H9 (cell line): ENCODE results near the gene ADAM30. TPM values are rescaled to one million over a fixed set of nuclear protein-coding genes. Genes with fewer than 3 reads are reported as not detected.

Experiments used
- DNase-seq: peaks from one replicate; pipeline ENCODE4 v3.0.0-alpha.2; 2017
- H2AFZ ChIP-seq: one replicate; pipeline ENCODE4 v1.6.1; 2013; ENCODE audit warnings: mild to moderate bottlenecking, low read length, control low read depth, moderate library complexity
- H2AK5ac ChIP-seq: 2 replicates; pipeline ENCODE4 v1.6.1; 2013; ENCODE audit warnings: low read length, control low read depth, mixed read lengths; ENCODE audit not compliant: insufficient read length
- H2BK120ac ChIP-seq: one replicate; pipeline ENCODE4 v1.6.1; 2013; ENCODE audit warnings: low read depth, mild to moderate bottlenecking, low read length, control low read depth, inconsistent platforms; ENCODE audit not compliant: poor library complexity, severe bottlenecking
- H2BK12ac ChIP-seq: 2 replicates; pipeline ENCODE4 v1.6.1; 2013; ENCODE audit warnings: low read length, control low read depth, mixed read lengths, low read depth; ENCODE audit not compliant: insufficient read length
- H2BK15ac ChIP-seq: 2 replicates; pipeline ENCODE4 v1.6.1; 2013; ENCODE audit warnings: low read depth, low read length, control low read depth
- H2BK20ac ChIP-seq: one replicate; pipeline ENCODE4 v1.6.1; 2013; ENCODE audit warnings: low read depth, mild to moderate bottlenecking, low read length, control low read depth, inconsistent platforms; ENCODE audit not compliant: poor library complexity, severe bottlenecking
- H2BK5ac ChIP-seq: 2 replicates; pipeline ENCODE4 v1.6.1; 2013; ENCODE audit warnings: low read length, control low read depth, mixed read lengths; ENCODE audit not compliant: insufficient read length
- H3K14ac ChIP-seq: 2 replicates; pipeline ENCODE4 v1.6.1; 2013; ENCODE audit warnings: low read length, control low read depth; ENCODE audit not compliant: insufficient read depth
- H3K18ac ChIP-seq: 2 replicates; pipeline ENCODE4 v1.6.1; 2013; ENCODE audit warnings: low read depth, mild to moderate bottlenecking, mixed read lengths, low read length, control low read depth; ENCODE audit not compliant: insufficient read length
- H3K23ac ChIP-seq: 2 replicates; pipeline ENCODE4 v1.6.1; 2013; ENCODE audit warnings: low read length, control low read depth, mixed read lengths, low read depth; ENCODE audit not compliant: insufficient read length
- H3K23me2 ChIP-seq: 2 replicates; pipeline ENCODE4 v1.6.1; 2013; ENCODE audit warnings: low read depth, mild to moderate bottlenecking, mixed read lengths, low read length, control low read depth; ENCODE audit not compliant: insufficient read length, poor library complexity, severe bottlenecking
- H3K27ac ChIP-seq: 2 replicates; pipeline ENCODE4 v1.5.1; 2013; ENCODE audit warnings: low read length, control low read depth, mixed read lengths, low read depth; ENCODE audit not compliant: insufficient read length
- H3K27me3 ChIP-seq: 2 replicates; pipeline ENCODE4 v1.6.1; 2013; ENCODE audit warnings: low read length, control low read depth, inconsistent platforms; ENCODE audit not compliant: insufficient read depth
- H3K4ac ChIP-seq: 2 replicates; pipeline ENCODE4 v1.6.1; 2013; ENCODE audit warnings: low read depth, mild to moderate bottlenecking, control low read depth, inconsistent platforms, low read length, moderate library complexity
- H3K4me1 ChIP-seq: 2 replicates; pipeline ENCODE4 v1.6.1; 2013; ENCODE audit warnings: low read length, control low read depth, inconsistent platforms; ENCODE audit not compliant: insufficient read depth
- H3K4me2 ChIP-seq: 2 replicates; pipeline ENCODE4 v1.6.1; 2013; ENCODE audit warnings: low read length, control low read depth, mixed read lengths; ENCODE audit not compliant: insufficient read length, insufficient read depth
- H3K56ac ChIP-seq: 2 replicates; pipeline ENCODE4 v1.6.1; 2013; ENCODE audit warnings: low read depth, mild to moderate bottlenecking, mixed read lengths, low read length, control low read depth; ENCODE audit not compliant: insufficient read length
- H3K79me1 ChIP-seq: 2 replicates; pipeline ENCODE4 v1.6.1; 2013; ENCODE audit warnings: low read depth, mild to moderate bottlenecking, moderate library complexity, low read length, control low read depth, inconsistent platforms; ENCODE audit not compliant: insufficient read depth, poor library complexity, severe bottlenecking
- H3K79me2 ChIP-seq: 2 replicates; pipeline ENCODE4 v1.6.1; 2013; ENCODE audit warnings: low read length, control low read depth, inconsistent platforms; ENCODE audit not compliant: insufficient read depth
- H3K9ac ChIP-seq: 2 replicates; pipeline ENCODE4 v1.6.1; 2013; ENCODE audit warnings: low read length, control low read depth, mixed read lengths; ENCODE audit not compliant: insufficient read length; ENCODE audit errors: extremely low read depth
- H3K9me3 ChIP-seq: one replicate; pipeline ENCODE4 v1.6.1; 2013; ENCODE audit warnings: low read depth, low read length, inconsistent platforms; ENCODE audit not compliant: control insufficient read depth
- H3T11ph ChIP-seq: one replicate; pipeline ENCODE4 v1.6.1; 2013; ENCODE audit warnings: mild to moderate bottlenecking, low read length, control low read depth, inconsistent platforms
- H4K20me1 ChIP-seq: one replicate; pipeline ENCODE4 v1.6.1; 2013; ENCODE audit not compliant: control insufficient read depth, insufficient read length, insufficient read depth
- H4K5ac ChIP-seq: 2 replicates; pipeline ENCODE4 v1.6.1; 2013; ENCODE audit warnings: low read depth, mild to moderate bottlenecking, mixed read lengths, low read length, control low read depth; ENCODE audit not compliant: insufficient read length
- H4K8ac ChIP-seq: replicated peaks from 2 replicates; pipeline ENCODE4 v1.6.1; 2013; ENCODE audit warnings: low read length, control low read depth, mixed read lengths, low read depth; ENCODE audit not compliant: insufficient read length
- H4K91ac ChIP-seq: 2 replicates; pipeline ENCODE4 v1.6.1; 2013; ENCODE audit warnings: low read depth, mild to moderate bottlenecking, moderate library complexity, mixed read lengths, low read length, control low read depth; ENCODE audit not compliant: insufficient read length
- H3K27ac Mint-ChIP-seq, 3 experiments: 2 replicates in 2 of 3; 3 replicates in 1 of 3; pipeline ENCODE4 v1.8.0; 2020 to 2021; ENCODE audit warnings: mixed read lengths in 3 of 3, mild to moderate bottlenecking in 1 of 3, moderate library complexity in 1 of 3
- H3K27me3 Mint-ChIP-seq: 2 replicates; pipeline ENCODE4 v1.8.0; 2021; ENCODE audit warnings: low read depth, mild to moderate bottlenecking, moderate library complexity, mixed read lengths
- H3K36me3 Mint-ChIP-seq, 3 experiments: 2 replicates in 2 of 3; 3 replicates in 1 of 3; pipeline ENCODE4 v1.8.0; 2020 to 2021; ENCODE audit warnings: low read depth in 3 of 3, mixed read lengths in 3 of 3; ENCODE audit not compliant: insufficient read depth in 1 of 3
- H3K4me1 Mint-ChIP-seq, 2 experiments: 2 replicates each; pipeline ENCODE4 v1.8.0; 2020; ENCODE audit warnings: mixed read lengths in 2 of 2
- H3K4me3 Mint-ChIP-seq, 2 experiments: 2 replicates in 1 of 2; 3 replicates in 1 of 2; pipeline ENCODE4 v1.8.0; 2020 to 2021; ENCODE audit warnings: mild to moderate bottlenecking in 2 of 2, mixed read lengths in 2 of 2, moderate library complexity in 1 of 2
- H3K9me3 Mint-ChIP-seq, 2 experiments: 2 replicates in 1 of 2; 3 replicates in 1 of 2; pipeline ENCODE4 v1.8.0; 2020; ENCODE audit warnings: mild to moderate bottlenecking in 2 of 2, mixed read lengths in 2 of 2, moderate library complexity in 1 of 2
- CTCF ChIP-seq: fragments of 200-600 bp; sonication (generic); conservative IDR thresholded peaks from 3 replicates; pipeline ENCODE4 v1.8.0; 2021; ENCODE audit warnings: antibody characterized with exemption, mild to moderate bottlenecking
- WGBS: extraction: QIAGEN DNeasy Blood & Tissue Kit; methylation state at CpG from one replicate; pipeline ENCODE4 v1.1.7; 2013; ENCODE audit warnings: missing lambda C conversion rate, low lambda C conversion rate, mixed read lengths; ENCODE audit not compliant: insufficient read length; ENCODE audit errors: extremely low coverage; 5-methylcytosine and 5-hydroxymethylcytosine counted together
- total RNA-seq: library from RNA; stranded (reverse); gene quantifications from 2 replicates; pipeline ENCODE4 v1.2.1, GENCODE V29; 2021

ADAM30 gene
- total RNA-seq, 1 experiment from 2014 or later = not detected

GRCh38 chr1:119879510-119880434, 16.5 kb downstream of the ADAM30 start:
- Mint-ChIP-seq H3K27ac (no peak overlapping the region; a peak in 1 of 7 replicates), H3K36me3 (no peaks in the 10 kb centered on the region), H3K9me3 (no peaks in the 10 kb centered on the region), H3K27me3 (no peaks in the 10 kb centered on the region; the same call in 1 of the 2 replicates), H3K4me3 (no peak overlapping the region), H3K4me1 (no peaks in the 10 kb centered on the region)
- no peaks in the 10 kb centered on the region for H4K20me1 ChIP-seq
- no peak overlapping the region for H3K27ac ChIP-seq
- no peak overlapping the region for H4K8ac ChIP-seq
- H4K5ac ChIP-seq = no peak overlapping the region
- H2BK120ac ChIP-seq = no peak overlapping the region
- H3T11ph ChIP-seq = no peak overlapping the region
- H3K27me3 ChIP-seq = no peaks in the 10 kb centered on the region
- no peaks in the 10 kb centered on the region for H3K79me1 ChIP-seq
- no peak overlapping the region for H2BK12ac ChIP-seq
- no peak for DNase-seq
- no peak overlapping the region for H2BK20ac ChIP-seq
- H3K79me2 ChIP-seq = no peaks in the 10 kb centered on the region
- H2BK5ac ChIP-seq = no peak overlapping the region
- no peak overlapping the region for H3K18ac ChIP-seq
- WGBS = no CpG with 5 or more reads among the region's 12 CpGs
- H3K56ac ChIP-seq = no peak overlapping the region
- H3K9me3 ChIP-seq = no peaks in the 10 kb centered on the region
- no peaks in the 10 kb centered on the region for H3K4me1 ChIP-seq
- no peak overlapping the region for H3K9ac ChIP-seq
- no peak overlapping the region for H3K14ac ChIP-seq
- H3K23ac ChIP-seq = no peak overlapping the region
- no peak overlapping the region for H2AFZ ChIP-seq
- H4K91ac ChIP-seq = no peak overlapping the region
- no peaks in the 10 kb centered on the region for H3K23me2 ChIP-seq
- no peak overlapping the region for H2AK5ac ChIP-seq
- H2BK15ac ChIP-seq = no peak overlapping the region
- no peak overlapping the region for H3K4me2 ChIP-seq
- no peak for TF ChIP-seq CTCF
- no peak overlapping the region for H3K4ac ChIP-seq
